H9 (cell line): ENCODE data around the gene HNRNPU. TPM values are rescaled to one million over a fixed set of nuclear protein-coding genes. Genes with fewer than 3 reads are reported as not detected.

Experiments
- DNase-seq: peaks from one replicate; pipeline ENCODE4 v3.0.0-alpha.2; 2017
- H2AFZ ChIP-seq: one replicate; pipeline ENCODE4 v1.6.1; 2013; ENCODE audit warnings: mild to moderate bottlenecking, low read length, control low read depth, moderate library complexity
- H2AK5ac ChIP-seq: 2 replicates; pipeline ENCODE4 v1.6.1; 2013; ENCODE audit warnings: low read length, control low read depth, mixed read lengths; ENCODE audit not compliant: insufficient read length
- H2BK120ac ChIP-seq: one replicate; pipeline ENCODE4 v1.6.1; 2013; ENCODE audit warnings: low read depth, mild to moderate bottlenecking, low read length, control low read depth, inconsistent platforms; ENCODE audit not compliant: poor library complexity, severe bottlenecking
- H2BK12ac ChIP-seq: 2 replicates; pipeline ENCODE4 v1.6.1; 2013; ENCODE audit warnings: low read length, control low read depth, mixed read lengths, low read depth; ENCODE audit not compliant: insufficient read length
- H2BK15ac ChIP-seq: 2 replicates; pipeline ENCODE4 v1.6.1; 2013; ENCODE audit warnings: low read depth, low read length, control low read depth
- H2BK20ac ChIP-seq: one replicate; pipeline ENCODE4 v1.6.1; 2013; ENCODE audit warnings: low read depth, mild to moderate bottlenecking, low read length, control low read depth, inconsistent platforms; ENCODE audit not compliant: poor library complexity, severe bottlenecking
- H2BK5ac ChIP-seq: 2 replicates; pipeline ENCODE4 v1.6.1; 2013; ENCODE audit warnings: low read length, control low read depth, mixed read lengths; ENCODE audit not compliant: insufficient read length
- H3K14ac ChIP-seq: 2 replicates; pipeline ENCODE4 v1.6.1; 2013; ENCODE audit warnings: low read length, control low read depth; ENCODE audit not compliant: insufficient read depth
- H3K18ac ChIP-seq: 2 replicates; pipeline ENCODE4 v1.6.1; 2013; ENCODE audit warnings: low read depth, mild to moderate bottlenecking, mixed read lengths, low read length, control low read depth; ENCODE audit not compliant: insufficient read length
- H3K23ac ChIP-seq: 2 replicates; pipeline ENCODE4 v1.6.1; 2013; ENCODE audit warnings: low read length, control low read depth, mixed read lengths, low read depth; ENCODE audit not compliant: insufficient read length
- H3K23me2 ChIP-seq: 2 replicates; pipeline ENCODE4 v1.6.1; 2013; ENCODE audit warnings: low read depth, mild to moderate bottlenecking, mixed read lengths, low read length, control low read depth; ENCODE audit not compliant: insufficient read length, poor library complexity, severe bottlenecking
- H3K27ac ChIP-seq: 2 replicates; pipeline ENCODE4 v1.5.1; 2013; ENCODE audit warnings: low read length, control low read depth, mixed read lengths, low read depth; ENCODE audit not compliant: insufficient read length
- H3K27me3 ChIP-seq: 2 replicates; pipeline ENCODE4 v1.6.1; 2013; ENCODE audit warnings: low read length, control low read depth, inconsistent platforms; ENCODE audit not compliant: insufficient read depth
- H3K4ac ChIP-seq: 2 replicates; pipeline ENCODE4 v1.6.1; 2013; ENCODE audit warnings: low read depth, mild to moderate bottlenecking, control low read depth, inconsistent platforms, low read length, moderate library complexity
- H3K4me1 ChIP-seq: 2 replicates; pipeline ENCODE4 v1.6.1; 2013; ENCODE audit warnings: low read length, control low read depth, inconsistent platforms; ENCODE audit not compliant: insufficient read depth
- H3K4me2 ChIP-seq: 2 replicates; pipeline ENCODE4 v1.6.1; 2013; ENCODE audit warnings: low read length, control low read depth, mixed read lengths; ENCODE audit not compliant: insufficient read length, insufficient read depth
- H3K56ac ChIP-seq: 2 replicates; pipeline ENCODE4 v1.6.1; 2013; ENCODE audit warnings: low read depth, mild to moderate bottlenecking, mixed read lengths, low read length, control low read depth; ENCODE audit not compliant: insufficient read length
- H3K79me1 ChIP-seq: 2 replicates; pipeline ENCODE4 v1.6.1; 2013; ENCODE audit warnings: low read depth, mild to moderate bottlenecking, moderate library complexity, low read length, control low read depth, inconsistent platforms; ENCODE audit not compliant: insufficient read depth, poor library complexity, severe bottlenecking
- H3K79me2 ChIP-seq: 2 replicates; pipeline ENCODE4 v1.6.1; 2013; ENCODE audit warnings: low read length, control low read depth, inconsistent platforms; ENCODE audit not compliant: insufficient read depth
- H3K9ac ChIP-seq: 2 replicates; pipeline ENCODE4 v1.6.1; 2013; ENCODE audit warnings: low read length, control low read depth, mixed read lengths; ENCODE audit not compliant: insufficient read length; ENCODE audit errors: extremely low read depth
- H3K9me3 ChIP-seq: one replicate; pipeline ENCODE4 v1.6.1; 2013; ENCODE audit warnings: low read depth, low read length, inconsistent platforms; ENCODE audit not compliant: control insufficient read depth
- H3T11ph ChIP-seq: one replicate; pipeline ENCODE4 v1.6.1; 2013; ENCODE audit warnings: mild to moderate bottlenecking, low read length, control low read depth, inconsistent platforms
- H4K20me1 ChIP-seq: one replicate; pipeline ENCODE4 v1.6.1; 2013; ENCODE audit not compliant: control insufficient read depth, insufficient read length, insufficient read depth
- H4K5ac ChIP-seq: 2 replicates; pipeline ENCODE4 v1.6.1; 2013; ENCODE audit warnings: low read depth, mild to moderate bottlenecking, mixed read lengths, low read length, control low read depth; ENCODE audit not compliant: insufficient read length
- H4K8ac ChIP-seq: replicated peaks from 2 replicates; pipeline ENCODE4 v1.6.1; 2013; ENCODE audit warnings: low read length, control low read depth, mixed read lengths, low read depth; ENCODE audit not compliant: insufficient read length
- H4K91ac ChIP-seq: 2 replicates; pipeline ENCODE4 v1.6.1; 2013; ENCODE audit warnings: low read depth, mild to moderate bottlenecking, moderate library complexity, mixed read lengths, low read length, control low read depth; ENCODE audit not compliant: insufficient read length
- H3K27ac Mint-ChIP-seq, 3 experiments: 2 replicates in 2 of 3; 3 replicates in 1 of 3; pipeline ENCODE4 v1.8.0; 2020 to 2021; ENCODE audit warnings: mixed read lengths in 3 of 3, mild to moderate bottlenecking in 1 of 3, moderate library complexity in 1 of 3
- H3K27me3 Mint-ChIP-seq: 2 replicates; pipeline ENCODE4 v1.8.0; 2021; ENCODE audit warnings: low read depth, mild to moderate bottlenecking, moderate library complexity, mixed read lengths
- H3K36me3 Mint-ChIP-seq, 3 experiments: 2 replicates in 2 of 3; 3 replicates in 1 of 3; pipeline ENCODE4 v1.8.0; 2020 to 2021; ENCODE audit warnings: low read depth in 3 of 3, mixed read lengths in 3 of 3; ENCODE audit not compliant: insufficient read depth in 1 of 3
- H3K4me1 Mint-ChIP-seq, 2 experiments: 2 replicates each; pipeline ENCODE4 v1.8.0; 2020; ENCODE audit warnings: mixed read lengths in 2 of 2
- H3K4me3 Mint-ChIP-seq, 2 experiments: 2 replicates in 1 of 2; 3 replicates in 1 of 2; pipeline ENCODE4 v1.8.0; 2020 to 2021; ENCODE audit warnings: mild to moderate bottlenecking in 2 of 2, mixed read lengths in 2 of 2, moderate library complexity in 1 of 2
- H3K9me3 Mint-ChIP-seq, 2 experiments: 2 replicates in 1 of 2; 3 replicates in 1 of 2; pipeline ENCODE4 v1.8.0; 2020; ENCODE audit warnings: mild to moderate bottlenecking in 2 of 2, mixed read lengths in 2 of 2, moderate library complexity in 1 of 2
- CTCF ChIP-seq: fragments of 200-600 bp; sonication (generic); conservative IDR thresholded peaks from 3 replicates; pipeline ENCODE4 v1.8.0; 2021; ENCODE audit warnings: antibody characterized with exemption, mild to moderate bottlenecking
- WGBS: extraction: QIAGEN DNeasy Blood & Tissue Kit; methylation state at CpG from one replicate; pipeline ENCODE4 v1.1.7; 2013; ENCODE audit warnings: missing lambda C conversion rate, low lambda C conversion rate, mixed read lengths; ENCODE audit not compliant: insufficient read length; ENCODE audit errors: extremely low coverage; 5-methylcytosine and 5-hydroxymethylcytosine counted together
- total RNA-seq: library from RNA; stranded (reverse); gene quantifications from 2 replicates; pipeline ENCODE4 v1.2.1, GENCODE V29; 2021

The HNRNPU gene
- total RNA-seq, 1 experiment from 2014 or later = 657 TPM

- H3T11ph ChIP-seq = no peak overlapping the region
- H2BK5ac ChIP-seq = no peak overlapping the region
- H3K4me1 ChIP-seq = no peaks in the 10 kb centered on the region; the same call in 1 of the 2 replicates
- H4K20me1 ChIP-seq = no peaks in the 10 kb centered on the region
- no peak overlapping the region for H2BK20ac ChIP-seq
- H2AK5ac ChIP-seq = no peak overlapping the region
- no peak overlapping the region for H2BK12ac ChIP-seq
- no peak overlapping the region for H3K27ac ChIP-seq
- Mint-ChIP-seq H3K9me3 (peaks cover 0 to 2% of the 10 kb centered on the region in 2 experiments; a peak in 1 of 5 replicates), H3K27ac (peak overlapping the region in 1 of 3 experiments; percentile 4; a peak in 1 of 7 replicates), H3K4me3 (no peak overlapping the region), H3K36me3 (no peaks in the 10 kb centered on the region; a peak in 1 of 7 replicates), H3K4me1 (peaks cover 6 to 12% of the 10 kb centered on the region in 2 experiments), H3K27me3 (no peaks in the 10 kb centered on the region)
- DNase-seq = no peak
- H3K27me3 ChIP-seq = no peaks in the 10 kb centered on the region
- no CpG with 5 or more reads among the region's 16 CpGs for WGBS
- H2BK15ac ChIP-seq = no peak overlapping the region
- no peaks in the 10 kb centered on the region for H3K9me3 ChIP-seq
- H3K23me2 ChIP-seq = no peaks in the 10 kb centered on the region
- no peak overlapping the region for H3K23ac ChIP-seq
- no peaks in the 10 kb centered on the region for H3K79me2 ChIP-seq
- H3K4ac ChIP-seq = no peak overlapping the region
- H3K9ac ChIP-seq = no peak overlapping the region
- no peak overlapping the region for H4K5ac ChIP-seq
- no peak overlapping the region for H4K91ac ChIP-seq
- no peak overlapping the region for H2BK120ac ChIP-seq
- H4K8ac ChIP-seq = no peak overlapping the region
- no peaks in the 10 kb centered on the region for H3K79me1 ChIP-seq
- TF ChIP-seq CTCF = no peak
- no peak overlapping the region for H3K14ac ChIP-seq
- H3K56ac ChIP-seq = no peak overlapping the region
- no peak overlapping the region for H2AFZ ChIP-seq
- H3K4me2 ChIP-seq = no peak overlapping the region
- no peak overlapping the region for H3K18ac ChIP-seq
These were observed 61.6 kb downstream of the HNRNPU start for GRCh38 chr1:244802556-244803239.
